Measurements from ENCODE around the gene LLGL2.
"Not testable (repeated sequence)": the region's sequence is repeated elsewhere in the genome, so short reads cannot be mapped to it uniquely, and the experiment has no call there.

LLGL2 gene

DNA sequence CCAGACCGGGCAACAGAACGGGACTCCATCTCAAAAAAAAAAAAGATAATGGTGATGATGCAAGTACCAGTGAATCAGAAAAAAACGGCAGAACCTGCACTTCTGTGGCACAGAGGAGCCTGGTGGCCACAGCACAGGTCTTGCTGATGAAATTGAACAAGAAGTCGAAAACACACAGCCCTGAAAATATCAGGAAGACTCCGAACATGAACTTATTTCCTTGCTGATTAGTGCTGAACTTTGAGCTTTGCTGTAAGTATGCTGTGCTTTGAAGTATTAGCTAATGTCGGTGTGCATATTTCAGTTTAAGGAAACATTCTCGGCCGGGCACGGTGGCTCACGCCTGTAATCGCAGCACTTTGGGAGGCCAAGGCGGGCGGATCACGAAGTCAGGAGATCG, 51.2 kb downstream of the LLGL2 start:
- DNase-seq (ENCODE audit: low read depth) = no peak
- in situ Hi-C loops (cut with HindIII; ENCODE audit: low sequenced_read_pairs) = no loop called here
- no peak overlapping the region for H3K4me3 ChIP-seq (ENCODE audit: low read depth, low read length)
- TF ChIP-seq, protein P1, sequence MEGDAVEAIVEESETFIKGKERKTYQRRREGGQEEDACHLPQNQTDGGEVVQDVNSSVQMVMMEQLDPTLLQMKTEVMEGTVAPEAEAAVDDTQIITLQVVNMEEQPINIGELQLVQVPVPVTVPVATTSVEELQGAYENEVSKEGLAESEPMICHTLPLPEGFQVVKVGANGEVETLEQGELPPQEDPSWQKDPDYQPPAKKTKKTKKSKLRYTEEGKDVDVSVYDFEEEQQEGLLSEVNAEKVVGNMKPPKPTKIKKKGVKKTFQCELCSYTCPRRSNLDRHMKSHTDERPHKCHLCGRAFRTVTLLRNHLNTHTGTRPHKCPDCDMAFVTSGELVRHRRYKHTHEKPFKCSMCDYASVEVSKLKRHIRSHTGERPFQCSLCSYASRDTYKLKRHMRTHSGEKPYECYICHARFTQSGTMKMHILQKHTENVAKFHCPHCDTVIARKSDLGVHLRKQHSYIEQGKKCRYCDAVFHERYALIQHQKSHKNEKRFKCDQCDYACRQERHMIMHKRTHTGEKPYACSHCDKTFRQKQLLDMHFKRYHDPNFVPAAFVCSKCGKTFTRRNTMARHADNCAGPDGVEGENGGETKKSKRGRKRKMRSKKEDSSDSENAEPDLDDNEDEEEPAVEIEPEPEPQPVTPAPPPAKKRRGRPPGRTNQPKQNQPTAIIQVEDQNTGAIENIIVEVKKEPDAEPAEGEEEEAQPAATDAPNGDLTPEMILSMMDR (IDR thresholded peaks at IDR 0.05; ENCODE audit: low read depth, low read length, missing control alignments) = no peak

DNA sequence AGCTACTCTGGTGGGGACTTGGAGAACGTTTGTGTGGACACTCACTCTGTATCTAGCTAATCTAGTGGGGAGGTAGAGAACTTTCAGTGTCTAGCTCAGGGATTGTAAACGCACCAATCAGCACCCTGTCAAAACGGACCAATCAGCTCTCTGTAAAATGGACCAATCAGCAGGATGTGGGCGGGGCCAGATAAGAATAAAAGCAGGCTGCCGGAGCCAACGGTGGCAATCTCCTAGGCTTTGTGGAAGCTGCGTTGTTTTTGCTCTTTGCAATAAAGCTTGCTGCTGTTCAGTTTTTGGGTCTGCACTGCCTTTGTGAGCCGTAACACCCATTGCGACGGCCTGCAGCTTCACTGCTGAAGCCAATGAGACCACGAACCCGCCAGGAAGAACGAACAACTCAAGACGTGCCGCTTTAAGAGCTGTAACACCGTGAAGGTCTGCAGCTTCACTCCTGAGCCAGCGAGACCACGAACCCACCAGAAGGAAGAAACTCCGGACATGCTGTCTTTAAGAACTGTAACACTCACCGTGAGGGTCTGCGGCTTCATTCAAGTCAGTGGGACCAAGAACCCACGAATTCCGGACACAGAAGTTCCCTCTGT, 55.7 kb downstream of the LLGL2 start:
- H3K4me3 ChIP-seq (ENCODE audit: low read depth, low read length); in situ Hi-C loops (cut with HindIII; ENCODE audit: low sequenced_read_pairs); DNase-seq (ENCODE audit: low read depth): not testable (repeated sequence)

DNA sequence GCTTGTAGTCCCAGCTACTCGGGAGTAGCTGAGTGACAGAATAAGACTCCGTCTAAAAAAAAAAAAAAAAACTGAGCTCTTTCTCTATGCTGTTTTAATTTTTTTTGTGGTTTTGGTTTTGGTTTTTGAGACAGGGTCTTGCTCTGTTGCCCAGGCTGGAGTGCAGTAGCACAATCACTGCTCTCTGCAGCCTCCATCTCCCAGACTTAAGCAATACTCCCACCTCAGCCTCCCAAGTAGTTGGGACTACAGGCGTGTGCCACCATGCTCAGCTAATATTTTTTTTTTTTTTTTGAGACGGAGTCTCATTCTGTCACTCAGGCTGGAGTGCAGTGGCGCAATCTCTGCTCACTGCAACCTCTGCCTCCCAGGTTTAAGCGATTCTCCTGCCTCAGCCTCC, 57.7 kb downstream of the LLGL2 start:
- in situ Hi-C loops (cut with HindIII; ENCODE audit: low sequenced_read_pairs); H3K4me3 ChIP-seq (ENCODE audit: low read depth, low read length); DNase-seq (ENCODE audit: low read depth): not testable (repeated sequence)

DNA sequence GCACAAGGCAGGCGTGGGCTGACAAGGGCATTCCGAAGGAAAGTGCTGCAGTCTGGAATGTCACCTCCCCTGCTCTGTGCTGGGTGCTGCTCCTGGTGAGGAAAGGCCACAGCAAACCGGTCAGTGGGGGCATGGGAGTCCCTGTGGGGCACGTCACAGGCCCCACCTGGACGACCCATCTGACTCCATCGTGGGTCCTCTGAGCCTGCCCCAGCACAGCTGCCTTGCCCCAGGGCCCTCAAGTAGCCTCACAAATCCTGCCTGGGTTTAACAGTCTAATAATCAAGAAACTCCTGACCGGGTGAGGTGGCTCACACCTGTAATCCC, 59.3 kb downstream of the LLGL2 start:
- in situ Hi-C loops (cut with HindIII; ENCODE audit: low sequenced_read_pairs) = no loop called here
- TF ChIP-seq, protein P1 (IDR thresholded peaks at IDR 0.05; ENCODE audit: low read depth, low read length, missing control alignments) = no peak
- no peak overlapping the region for H3K4me3 ChIP-seq (ENCODE audit: low read depth, low read length)
- no peak for DNase-seq (ENCODE audit: low read depth)

DNA sequence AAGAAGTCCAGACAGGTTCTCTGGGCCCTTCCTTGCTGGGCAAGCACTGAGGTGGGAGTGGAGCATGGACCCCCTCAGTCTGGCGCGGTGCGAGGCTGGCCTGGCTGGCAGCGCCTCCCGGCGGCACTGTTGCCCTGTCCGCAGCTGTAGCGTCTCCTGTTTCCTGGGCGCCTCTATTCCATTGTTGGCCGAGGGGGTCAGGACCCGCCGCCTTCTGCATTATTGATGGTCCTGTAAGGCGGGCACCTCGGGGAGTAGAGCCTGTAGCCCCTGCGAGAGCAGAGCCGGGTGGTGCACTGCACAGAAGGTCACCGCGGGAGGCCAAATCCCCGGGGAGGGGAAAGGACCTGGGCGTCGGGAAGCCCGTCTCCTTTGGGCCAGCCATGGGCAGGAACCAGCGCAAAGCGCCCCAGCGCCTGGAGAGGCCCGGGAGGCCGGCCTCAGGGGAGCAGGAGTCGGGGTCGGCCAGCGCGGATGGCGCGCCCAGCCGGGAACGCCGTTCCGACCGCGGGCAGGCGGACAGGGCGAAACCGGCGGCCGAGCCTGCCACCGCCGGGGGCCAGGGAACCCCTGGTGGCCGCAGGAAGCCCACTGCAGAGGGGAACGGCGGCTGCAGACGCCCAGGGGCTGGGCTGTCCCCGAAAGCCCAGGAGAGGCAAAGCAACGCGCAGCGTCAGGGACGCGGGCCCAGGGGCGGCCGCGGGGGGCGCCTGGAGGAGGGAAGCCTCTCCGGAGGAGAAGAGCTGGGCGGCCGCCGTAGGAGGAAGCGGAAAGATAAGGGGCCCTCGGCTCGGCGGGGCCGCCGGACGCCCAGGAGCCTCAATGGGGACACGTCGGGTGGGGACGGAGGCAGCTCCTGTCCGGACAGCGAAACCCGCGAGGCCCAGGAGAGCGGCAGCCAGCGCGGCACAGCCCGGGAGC, 62.4 kb downstream of the LLGL2 start, which contains the start of gene MYO15B:
Gene MYO15B (plus strand): TSS at position 126 of the 921 bp plus-strand sequence. CDS start 258 bp downstream, at position 384.
- in situ Hi-C loops (cut with HindIII; ENCODE audit: low sequenced_read_pairs) = no loop called here
- no peak for DNase-seq (ENCODE audit: low read depth)
- TF ChIP-seq, protein P1 (IDR thresholded peaks at IDR 0.05; ENCODE audit: low read depth, low read length, missing control alignments) = no peak
- H3K4me3 ChIP-seq (ENCODE audit: low read depth, low read length) = peak within 1 kb of the TSS; percentile 15

DNA sequence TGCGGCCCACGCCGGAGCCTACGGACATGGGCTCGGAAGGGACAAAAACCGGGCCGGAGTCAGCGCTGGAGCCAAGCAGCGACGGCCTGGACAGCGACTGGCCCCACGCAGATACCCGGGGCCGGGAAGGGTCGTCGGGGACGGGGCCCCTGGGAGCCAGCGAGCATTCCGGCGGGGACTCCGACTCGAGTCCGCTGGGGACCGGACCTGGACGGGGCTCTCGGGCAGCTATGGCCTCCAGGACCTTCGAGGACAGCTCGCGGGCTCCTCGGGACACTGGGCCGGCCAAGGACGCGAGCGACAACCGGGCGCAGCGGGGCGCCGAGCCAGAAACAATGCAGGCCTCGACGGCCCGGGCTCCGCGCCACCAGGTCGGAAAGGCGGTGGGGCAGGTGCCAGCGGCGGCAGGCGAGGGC, 63.1 kb downstream of the LLGL2 start:
- H3K4me3 ChIP-seq (ENCODE audit: low read depth, low read length) = peak overlapping the region; percentile 15
- in situ Hi-C loops (cut with HindIII; ENCODE audit: low sequenced_read_pairs) = no loop called here
- TF ChIP-seq, protein P1 (IDR thresholded peaks at IDR 0.05; ENCODE audit: low read depth, low read length, missing control alignments) = no peak
- no peak for DNase-seq (ENCODE audit: low read depth)

DNA sequence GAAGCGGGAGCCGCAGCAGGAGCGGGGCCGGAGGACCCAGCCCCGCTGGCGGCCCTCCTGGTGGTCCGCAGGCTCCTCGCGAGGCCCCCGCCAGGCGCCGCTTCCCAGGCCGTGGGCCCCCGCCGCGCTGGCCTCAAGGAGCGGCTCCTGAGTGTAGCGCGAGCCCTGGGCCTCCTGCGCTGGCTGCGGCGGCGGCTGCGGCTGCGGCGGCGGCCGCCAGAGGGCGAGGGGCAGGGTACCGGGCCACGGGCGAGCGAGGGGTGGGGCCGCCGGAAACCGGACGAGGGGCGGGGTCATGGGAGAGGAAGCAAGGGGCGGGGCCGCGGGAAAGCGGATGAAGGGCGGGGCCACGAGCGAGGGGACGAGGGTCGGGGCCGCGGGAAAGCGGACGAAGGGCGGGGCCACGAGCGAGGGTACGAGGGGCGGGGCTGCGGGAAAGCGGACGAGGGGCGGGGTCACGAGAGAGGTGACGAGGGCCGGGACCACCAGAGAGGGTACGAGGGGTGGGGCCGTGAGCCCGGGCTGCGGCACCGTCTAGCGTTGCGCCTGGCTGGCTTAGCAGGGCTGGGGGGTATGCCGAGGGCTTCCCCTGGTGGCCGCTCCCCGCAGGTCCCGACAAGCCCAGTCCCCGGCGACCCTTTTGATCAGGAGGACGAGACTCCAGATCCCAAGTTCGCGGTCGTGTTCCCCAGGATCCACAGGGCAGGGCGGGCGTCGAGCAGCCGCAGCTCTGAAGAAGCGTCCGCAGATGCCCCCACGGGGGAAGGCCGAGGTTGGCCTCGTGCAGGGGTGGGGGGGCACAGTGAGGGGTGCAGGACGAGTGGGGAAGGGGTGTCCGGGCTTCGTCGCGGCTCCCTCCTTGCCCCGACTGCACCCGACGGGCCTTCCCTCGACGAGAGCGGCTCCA, 63.8 kb downstream of the LLGL2 start:
- peak; percentile 37 for DNase-seq (ENCODE audit: low read depth)
- in situ Hi-C loops (cut with HindIII; ENCODE audit: low sequenced_read_pairs) = no loop called here
- TF ChIP-seq, protein P1 (IDR thresholded peaks at IDR 0.05; ENCODE audit: low read depth, low read length, missing control alignments) = no peak
- H3K4me3 ChIP-seq (ENCODE audit: low read depth, low read length) = peak overlapping the region; percentile 39
